ENCODE measurements around the gene PTOV1.

DNA sequence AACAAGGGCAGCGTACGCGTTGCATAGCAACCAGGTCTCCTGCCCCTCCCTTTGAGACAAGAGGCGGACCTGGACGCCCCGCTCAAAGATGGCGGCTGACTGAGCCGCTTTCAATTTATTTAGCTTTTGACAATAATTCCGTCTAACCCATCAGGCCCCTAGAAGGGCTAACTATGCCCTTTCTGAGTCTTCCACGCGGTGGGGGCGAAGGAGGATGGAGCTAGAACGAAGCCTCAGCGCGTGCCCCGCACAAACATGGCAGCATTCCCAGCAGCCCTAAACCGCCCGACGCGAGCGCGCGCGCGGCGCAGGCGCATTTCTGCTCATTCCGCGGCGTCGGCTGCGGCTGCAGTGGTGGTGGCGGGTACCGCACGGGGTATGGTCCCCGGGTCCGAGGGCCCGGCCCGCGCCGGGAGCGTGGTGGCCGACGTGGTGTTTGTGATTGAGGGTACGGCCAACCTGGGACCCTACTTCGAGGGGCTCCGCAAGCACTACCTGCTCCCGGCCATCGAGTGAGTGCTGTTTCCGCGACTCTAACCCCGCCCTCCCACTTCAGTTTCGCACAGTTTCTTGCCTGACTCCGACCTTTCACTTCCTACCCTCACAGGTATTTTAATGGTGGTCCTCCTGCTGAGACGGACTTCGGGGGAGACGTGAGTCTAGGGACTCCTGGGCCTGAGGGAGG is 32.9 kb upstream of the PTOV1 start, which contains the start of gene MED25:
- no peak for TF ChIP-seq EZH2phosphoT487 (IDR thresholded peaks at IDR 0.05; ENCODE audit: borderline replicate concordance, low read length)
- TF ChIP-seq CTCF (IDR thresholded peaks at IDR 0.05; ENCODE audit: low read depth, low read length, poor library complexity, severe bottlenecking): no peak

Measured in DOHH2 (cell line).